AG04450 (cell line): ENCODE measurements around the gene POLR2E. TPM values are rescaled to one million over a fixed set of nuclear protein-coding genes. Genes with fewer than 3 reads are reported as not detected.

Source experiments
- CTCF ChIA-PET: fragments of 300-600, 350-600 bp; formaldehyde crosslinking; extraction: SDS; loops from one replicate; lab custom pipeline; 2022; ENCODE audit warnings: antibody characterized with exemption, inconsistent platforms; lab: Charles Lee
- POLR2A ChIA-PET: fragments of 350-600 bp; formaldehyde crosslinking; extraction: SDS; loops from one replicate; lab custom pipeline; 2021; ENCODE audit warnings: antibody characterized with exemption, inconsistent platforms; lab: Yijun Ruan, JAX
- DNase-seq: peaks from one replicate; pipeline ENCODE4 v3.0.0-alpha.2; 2011; ENCODE audit warnings: low read depth, low spot score
- H3K27ac ChIP-seq: one replicate; pipeline ENCODE4 v1.5.1; 2012; ENCODE audit warnings: low read depth, low read length, control low read depth
- H3K27me3 ChIP-seq: one replicate; pipeline ENCODE4 v1.6.0; 2012; ENCODE audit warnings: low read length; ENCODE audit not compliant: control insufficient read depth, insufficient read depth
- H3K4me3 ChIP-seq: 2 replicates; pipeline ENCODE4 v1.5.1; 2011; ENCODE audit warnings: mild to moderate bottlenecking, low read depth, low read length, control low read depth
- H3K9me3 ChIP-seq: 2 replicates; pipeline ENCODE4 v1.5.1; 2012; ENCODE audit warnings: low read length; ENCODE audit not compliant: control insufficient read depth, insufficient read depth
- polyA plus RNA-seq: library from polyadenylated mRNA; depleted of rRNA; stranded (reverse); fragments of >200 nt; gene quantifications from 2 replicates; pipeline ENCODE4 v1.2.3, GENCODE V29; 2011
- TF ChIP-seq, protein P1 (sequence below): IDR thresholded peaks from 2 replicates; pipeline ENCODE4 v1.5.1; 2011; ENCODE audit warnings: low read depth, low read length, control low read depth, inconsistent platforms

Gene POLR2E
- polyA plus RNA-seq, 1 experiment: 140 TPM

DNA sequence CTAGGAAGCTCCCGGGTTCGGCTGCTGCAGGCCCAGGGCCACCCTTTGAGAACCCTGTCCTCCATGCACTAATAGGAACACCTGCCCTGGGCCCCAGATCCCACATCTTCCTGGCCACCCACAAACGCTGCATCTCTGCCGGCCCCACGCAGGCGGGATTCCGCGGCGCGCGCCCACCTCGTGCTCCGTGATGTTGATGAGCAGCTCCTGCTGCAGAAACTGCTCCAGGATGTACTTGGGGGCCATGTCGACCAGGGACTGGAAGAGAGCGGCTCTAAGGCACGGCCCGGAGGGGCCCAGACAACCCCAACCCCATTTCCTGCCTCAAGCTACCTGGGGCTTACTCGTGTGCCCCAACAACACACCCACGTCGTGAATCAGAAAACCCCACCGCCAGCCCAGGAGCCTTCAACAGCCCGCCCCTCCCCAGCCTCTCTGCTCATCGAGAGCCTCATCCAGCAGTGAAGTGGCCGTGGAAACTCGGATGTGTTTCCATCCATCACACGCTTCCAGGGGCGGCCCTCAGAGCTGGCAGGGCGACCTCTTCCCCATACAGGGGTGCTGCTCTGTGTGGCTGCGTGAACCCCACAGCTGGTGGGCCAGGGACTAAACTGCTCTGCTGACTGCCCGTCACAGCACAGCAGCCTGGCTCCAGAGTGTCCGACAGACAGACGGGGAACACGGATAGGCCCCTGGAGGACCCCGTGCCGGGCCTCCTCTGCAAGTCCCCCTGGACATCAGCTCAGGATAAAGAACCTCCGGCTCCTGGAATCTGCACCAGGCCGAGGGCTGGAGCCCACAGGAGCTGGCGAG, 4.2 kb downstream of the POLR2E start:
- TF ChIP-seq, protein P1, sequence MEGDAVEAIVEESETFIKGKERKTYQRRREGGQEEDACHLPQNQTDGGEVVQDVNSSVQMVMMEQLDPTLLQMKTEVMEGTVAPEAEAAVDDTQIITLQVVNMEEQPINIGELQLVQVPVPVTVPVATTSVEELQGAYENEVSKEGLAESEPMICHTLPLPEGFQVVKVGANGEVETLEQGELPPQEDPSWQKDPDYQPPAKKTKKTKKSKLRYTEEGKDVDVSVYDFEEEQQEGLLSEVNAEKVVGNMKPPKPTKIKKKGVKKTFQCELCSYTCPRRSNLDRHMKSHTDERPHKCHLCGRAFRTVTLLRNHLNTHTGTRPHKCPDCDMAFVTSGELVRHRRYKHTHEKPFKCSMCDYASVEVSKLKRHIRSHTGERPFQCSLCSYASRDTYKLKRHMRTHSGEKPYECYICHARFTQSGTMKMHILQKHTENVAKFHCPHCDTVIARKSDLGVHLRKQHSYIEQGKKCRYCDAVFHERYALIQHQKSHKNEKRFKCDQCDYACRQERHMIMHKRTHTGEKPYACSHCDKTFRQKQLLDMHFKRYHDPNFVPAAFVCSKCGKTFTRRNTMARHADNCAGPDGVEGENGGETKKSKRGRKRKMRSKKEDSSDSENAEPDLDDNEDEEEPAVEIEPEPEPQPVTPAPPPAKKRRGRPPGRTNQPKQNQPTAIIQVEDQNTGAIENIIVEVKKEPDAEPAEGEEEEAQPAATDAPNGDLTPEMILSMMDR: no peak
- DNase-seq: no peak
- H3K27me3 ChIP-seq: no peaks in the 10 kb centered on the region
- no peaks in the 10 kb centered on the region; the same call in 1 of the 2 replicates for H3K9me3 ChIP-seq
- CTCF ChIA-PET: interaction anchor here (1.4 kb wide), 1 partner anchor 104 kb away, joined by 3 read pairs; no protein-coding TSS in a partner anchor
- H3K27ac ChIP-seq: no peak overlapping the region
- POLR2A ChIA-PET: interaction anchor here (0.6 kb wide), 1 partner anchor 514 kb away, joined by 3 read pairs; the partner anchor contains the start of gene UQCR11
- H3K4me3 ChIP-seq: no peak overlapping the region

DNA sequence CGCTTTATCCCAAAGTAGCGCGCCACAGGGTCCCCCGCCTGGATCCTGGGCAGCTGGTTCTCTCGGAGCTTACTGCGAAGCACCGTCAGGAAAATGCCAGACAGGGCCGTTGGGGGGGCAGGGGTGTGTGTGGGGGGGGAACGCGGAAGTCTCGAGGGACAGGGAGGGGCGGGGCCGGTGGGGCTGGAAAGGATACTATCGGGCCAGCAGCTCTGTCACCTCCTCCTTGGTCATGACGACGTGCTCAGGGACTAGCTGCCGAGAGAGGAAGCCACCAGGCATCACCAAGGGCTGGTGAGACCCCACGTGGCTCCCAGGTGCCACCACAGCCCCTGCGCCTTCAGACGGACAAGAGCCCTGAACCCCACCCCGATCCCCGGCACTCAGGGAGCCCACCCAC, 5.3 kb downstream of the POLR2E start:
- ChIA-PET POLR2A (interaction anchor here (0.7 kb wide), 1 partner anchor 179 kb away, joined by 3 read pairs; the partner anchor contains the start of gene CIRBP), CTCF (interaction anchor here (1.4 kb wide), 1 partner anchor 105 kb away, joined by 3 read pairs; no protein-coding TSS in a partner anchor)
- no peak overlapping the region for H3K4me3 ChIP-seq
- no peak overlapping the region for H3K27ac ChIP-seq
- DNase-seq: no peak
- no peaks in the 10 kb centered on the region for H3K27me3 ChIP-seq
- H3K9me3 ChIP-seq: no peaks in the 10 kb centered on the region; the same call in 1 of the 2 replicates
- TF ChIP-seq, protein P1: no peak

DNA sequence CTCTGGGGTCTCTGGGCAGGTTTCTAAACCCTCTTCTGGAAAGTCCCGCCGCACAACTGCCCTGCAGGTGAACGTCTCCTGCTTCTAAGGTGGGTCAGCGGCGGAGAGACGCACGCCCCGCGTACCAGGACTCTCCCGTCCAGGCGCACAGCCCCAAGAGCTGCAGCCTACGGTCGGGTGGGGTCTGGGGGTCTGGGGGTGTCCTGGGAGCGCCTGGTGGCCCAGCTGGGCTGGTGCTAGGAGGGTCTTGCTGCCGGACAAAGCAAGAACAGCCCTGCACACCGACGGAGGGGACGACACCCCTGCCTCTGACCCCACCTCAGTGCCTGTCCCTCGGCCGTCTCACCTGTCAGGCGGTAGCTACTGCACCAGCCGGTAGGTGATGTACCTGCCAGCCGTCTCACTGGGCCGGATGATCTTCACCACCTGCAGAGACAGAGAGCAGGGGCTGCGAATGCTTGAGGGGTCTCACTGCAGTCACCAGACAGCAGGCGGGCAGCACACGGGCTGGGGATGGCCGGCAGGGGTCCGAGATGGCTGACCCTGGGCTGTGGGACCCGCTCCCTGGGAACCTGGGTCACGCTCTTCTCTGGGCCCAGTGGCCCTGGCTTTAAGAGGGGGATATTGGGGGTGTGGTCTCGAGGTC, 5.9 kb downstream of the POLR2E start:
- POLR2A ChIA-PET: interaction anchor here (0.7 kb wide), 1 partner anchor 180 kb away, joined by 3 read pairs; the partner anchor contains the start of gene CIRBP
- H3K9me3 ChIP-seq: no peaks in the 10 kb centered on the region; the same call in 1 of the 2 replicates
- no peak overlapping the region for H3K4me3 ChIP-seq
- no peak overlapping the region for H3K27ac ChIP-seq
- DNase-seq: no peak
- no peaks in the 10 kb centered on the region for H3K27me3 ChIP-seq
- TF ChIP-seq, protein P1: no peak
- CTCF ChIA-PET: interaction anchor here (1.4 kb wide), 1 partner anchor 106 kb away, joined by 3 read pairs; no protein-coding TSS in a partner anchor

DNA sequence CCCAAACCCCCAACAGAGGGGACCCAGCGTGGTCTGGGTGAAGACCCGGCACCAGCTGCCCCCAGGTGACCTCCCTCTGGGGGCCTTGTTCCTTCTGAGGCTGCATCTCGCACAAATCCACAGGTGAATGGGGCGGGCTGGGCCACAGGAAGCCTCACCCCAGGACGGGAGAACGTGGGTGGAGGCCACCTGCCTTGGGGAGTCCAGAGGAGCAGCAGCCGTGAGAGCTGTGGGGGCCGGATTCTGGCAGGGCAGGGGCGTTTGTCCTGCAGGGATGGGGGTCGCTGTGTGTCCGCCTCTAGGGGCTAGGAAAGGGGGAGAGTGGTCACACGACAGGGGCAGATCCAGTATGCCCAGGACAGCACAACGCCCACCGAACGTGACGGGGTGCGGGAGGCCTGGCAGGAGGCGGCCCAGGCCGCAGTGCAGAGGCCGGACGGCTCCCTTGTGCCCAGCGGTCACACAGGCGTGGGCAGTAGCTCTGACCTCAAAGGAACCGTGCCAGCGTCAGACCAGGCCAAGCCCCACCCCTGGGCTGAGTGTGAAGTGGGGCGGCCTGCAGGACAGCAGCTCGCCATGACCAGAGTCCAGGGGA, 6.7 kb downstream of the POLR2E start:
- TF ChIP-seq, protein P1: no peak
- DNase-seq: no peak
- no peak overlapping the region for H3K27ac ChIP-seq
- H3K27me3 ChIP-seq: no peaks in the 10 kb centered on the region
- POLR2A ChIA-PET: no interaction called here
- no peak overlapping the region for H3K4me3 ChIP-seq
- CTCF ChIA-PET: no interaction called here
- H3K9me3 ChIP-seq: no peaks in the 10 kb centered on the region; the same call in 1 of the 2 replicates
